K562 (cell line): Measurements from ENCODE around the gene ITPR2. TPM values are rescaled to one million over a fixed set of nuclear protein-coding genes. Genes with fewer than 3 reads are reported as not detected.
A peak's percentile ranks its signal among the peaks of the same experiment; 100 is the strongest.

ENCODE experiments used
- ATAC-seq: fragments of 200-7000 bp; cut with Tn5 transposase; 3 replicates; pipeline ENCODE4 v1.9.1; 2020; ENCODE audit warnings: moderate library complexity
- BruUV-seq: library from RNA; stranded (reverse); fragments of 400-500 nt; replicated peaks from 2 replicates; lab custom pipeline; 2021; lab: Mats Ljungman, UMichigan
- CTCF ChIA-PET: fragments of 300-600 bp; formaldehyde crosslinking; extraction: SDS; loops from one replicate; lab custom pipeline; 2021; ENCODE audit warnings: low intra/inter-chr PET ratio; lab: Yijun Ruan, JAX
- POLR2A ChIA-PET: fragments of 300-600, 350-650 bp; sonication (Branson Sonifier 250); formaldehyde crosslinking; extraction: SDS; loops from one replicate; lab custom pipeline; 2021; ENCODE audit warnings: antibody characterized with exemption, inconsistent platforms; lab: Yijun Ruan, JAX
- DNase-seq, 4 experiments: peaks; one replicate each; pipeline versions ENCODE4 v3.0.0 to v3.0.0-alpha.2; 2011 to 2018; ENCODE audit warnings: low spot score in 3 of 4, mixed read lengths in 3 of 4; ENCODE audit errors: extremely low read depth in 1 of 4
- FAIRE-seq: peaks from 2 replicates; lab custom pipeline; 2011; peaks lifted over from hg19 to GRCh38; lab: Jason Lieb, UNC
- H2AFZ ChIP-seq: 2 replicates; pipeline ENCODE4 v1.6.0; 2011; ENCODE audit warnings: low read depth, low read length, control low read depth, inconsistent platforms
- H3K27ac ChIP-seq: fragments of 200-600 bp; 3 replicates; pipeline ENCODE4 v1.8.0; 2011; ENCODE audit warnings: low read depth, mild to moderate bottlenecking, control low read depth, inconsistent platforms, low read length, moderate library complexity, mixed read lengths; ENCODE audit errors: extremely low read depth
- H3K27me3 ChIP-seq, 2 experiments: fragments of 300-600 bp in 1 of 2; 2 replicates in 1 of 2; 3 replicates in 1 of 2; pipeline versions ENCODE4 v1.6.0 to v1.8.0; 2011; ENCODE audit warnings: inconsistent platforms in 2 of 2, low read length in 2 of 2, mild to moderate bottlenecking in 1 of 2, mixed read lengths in 1 of 2, moderate library complexity in 1 of 2; ENCODE audit not compliant: control insufficient read depth in 2 of 2, insufficient read depth in 2 of 2
- H3K36me3 ChIP-seq: fragments of 300-600 bp; 3 replicates; pipeline ENCODE4 v1.8.0; 2011; ENCODE audit warnings: mild to moderate bottlenecking, low read length, inconsistent platforms; ENCODE audit not compliant: control insufficient read depth, insufficient read depth
- H3K4me1 ChIP-seq, 2 experiments: fragments of 200-600 bp in 1 of 2; replicated peaks in 1 of 2; 2 replicates in 1 of 2; 3 replicates in 1 of 2; pipeline versions ENCODE4 v1.5.1 to v1.8.0; 2011; ENCODE audit warnings: inconsistent platforms in 2 of 2, low read length in 2 of 2, mild to moderate bottlenecking in 1 of 2, mixed read lengths in 1 of 2, moderate library complexity in 1 of 2; ENCODE audit not compliant: control insufficient read depth in 2 of 2, insufficient read depth in 2 of 2
- H3K4me2 ChIP-seq: 2 replicates; pipeline ENCODE4 v1.6.1; 2011; ENCODE audit warnings: low read length, control low read depth, inconsistent platforms, mixed read lengths; ENCODE audit not compliant: insufficient read depth
- H3K4me3 ChIP-seq: fragments of 200-600 bp; sonication (generic), shearing (Covaris generic); 2 replicates; pipeline ENCODE4 v1.5.1; 2016; ENCODE audit warnings: control low read depth, inconsistent platforms
- H3K79me2 ChIP-seq: fragments of 200-600 bp; 3 replicates; pipeline ENCODE4 v1.8.0; 2011; ENCODE audit warnings: low read length, inconsistent platforms; ENCODE audit not compliant: control insufficient read depth, insufficient read depth
- H3K9ac ChIP-seq, 2 experiments: 2 replicates each; pipeline versions ENCODE4 v1.6.0 to v1.6.1; 2011; ENCODE audit warnings: low read depth in 2 of 2, low read length in 2 of 2, control low read depth in 1 of 2, inconsistent platforms in 1 of 2, mild to moderate bottlenecking in 1 of 2, mixed read lengths in 1 of 2; ENCODE audit not compliant: insufficient read depth in 1 of 2
- H3K9me1 ChIP-seq: one replicate; pipeline ENCODE4 v1.6.0; 2011; ENCODE audit warnings: inconsistent platforms, mild to moderate bottlenecking, low read length, moderate library complexity; ENCODE audit not compliant: control insufficient read depth, insufficient read depth
- H3K9me3 ChIP-seq: replicated peaks from 2 replicates; pipeline ENCODE4 v1.5.1; 2011; ENCODE audit warnings: low read depth, low read length, inconsistent platforms; ENCODE audit not compliant: control insufficient read depth, insufficient read depth
- H4K20me1 ChIP-seq: replicated peaks from 2 replicates; pipeline ENCODE4 v1.6.1; 2011; ENCODE audit warnings: low read length, inconsistent platforms, mixed read lengths; ENCODE audit not compliant: control insufficient read depth, insufficient read depth
- ARHGAP35 ChIP-seq: fragments of 450-650 bp; IDR thresholded peaks from 2 replicates; pipeline ENCODE4 v1.6.1; 2018; ENCODE audit not compliant: partially characterized antibody
- LCOR ChIP-seq: sonication (generic); formaldehyde crosslinking; IDR thresholded peaks from 2 replicates; pipeline ENCODE4 v1.8.0; 2022; ENCODE audit warnings: mild to moderate bottlenecking, missing genetic modification reagents
- MAFG ChIP-seq: fragments of 450-650 bp; conservative IDR thresholded peaks from 2 replicates; pipeline ENCODE4 v1.6.1; 2016; ENCODE audit warnings: missing genetic modification characterization, missing compliant biosample characterization
- NFE2 ChIP-seq: IDR thresholded peaks from 2 replicates; pipeline ENCODE4 v1.6.1; 2014; ENCODE audit warnings: antibody characterized with exemption, low read depth
- SMAD2 ChIP-seq: fragments of 150-350 bp; IDR thresholded peaks from 2 replicates; pipeline ENCODE4 v1.6.1; 2014; ENCODE audit warnings: low read depth, mild to moderate bottlenecking, low read length
- WGBS: fragments of 100-300 bp; shearing (Covaris generic); methylation state at CpG from one replicate; pipeline ENCODE4 v1.1.6; 2016; ENCODE audit warnings: low coverage, mixed read lengths; ENCODE audit not compliant: insufficient coverage; ENCODE audit errors: missing lambda C conversion rate; 5-methylcytosine and 5-hydroxymethylcytosine counted together
- in situ Hi-C: fragments of 300-500 bp; cut with MboI; formaldehyde crosslinking; loops from 4 replicates; pipeline ENCODE4 v1.15.0; 2018; ENCODE audit warnings: inconsistent platforms, mixed read lengths
- intact Hi-C: fragments of 100-400 bp; cut with micrococcal nuclease; formaldehyde crosslinking; loops from 2 replicates; pipeline ENCODE4 v1.14.2; 2022
- polyA plus RNA-seq, 8 experiments: library from polyadenylated mRNA; depleted of rRNA in 4 of 8; stranded (reverse) in 5 of 8; unstranded in 3 of 8; fragments of >200 nt; fragmentation: Nextera tagmentation in 2 of 8; fragmentation: Illumina TruSeq in 1 of 8; extraction: Ambion mirVana in 2 of 8; extraction: Trizol in 1 of 8; gene quantifications; 2 replicates each; pipeline versions ENCODE4 v1.2.1 to v1.2.3, GENCODE V29; 2011 to 2014; ENCODE audit warnings: inconsistent platforms in 1 of 8, missing spikeins in 1 of 8
- total RNA-seq, 7 experiments: library from RNA; depleted of rRNA in 6 of 7; stranded (reverse); fragments of >200 nt in 6 of 7; fragmentation: Illumina TruSeq in 2 of 7; extraction: Trizol in 2 of 7; gene quantifications; 2 replicates each; pipeline versions ENCODE4 v1.2.1 to v1.2.3, GENCODE V29; 2011 to 2021; ENCODE audit warnings: low replicate concordance in 1 of 7
- TF ChIP-seq, protein P1 (sequence below): fragments of 200-800 bp; sonication (Bioruptor generic); IDR thresholded peaks from 2 replicates; pipeline ENCODE4 v1.6.1; 2017; ENCODE audit warnings: missing genetic modification characterization, missing compliant biosample characterization

ITPR2 gene
- total and polyA plus RNA-seq, 9 of the 15 experiments (the other 6 are each of a cell fraction or from before 2014, with no cell fraction given): 0.21 to 3.3 (median 0.95) TPM

DNA sequence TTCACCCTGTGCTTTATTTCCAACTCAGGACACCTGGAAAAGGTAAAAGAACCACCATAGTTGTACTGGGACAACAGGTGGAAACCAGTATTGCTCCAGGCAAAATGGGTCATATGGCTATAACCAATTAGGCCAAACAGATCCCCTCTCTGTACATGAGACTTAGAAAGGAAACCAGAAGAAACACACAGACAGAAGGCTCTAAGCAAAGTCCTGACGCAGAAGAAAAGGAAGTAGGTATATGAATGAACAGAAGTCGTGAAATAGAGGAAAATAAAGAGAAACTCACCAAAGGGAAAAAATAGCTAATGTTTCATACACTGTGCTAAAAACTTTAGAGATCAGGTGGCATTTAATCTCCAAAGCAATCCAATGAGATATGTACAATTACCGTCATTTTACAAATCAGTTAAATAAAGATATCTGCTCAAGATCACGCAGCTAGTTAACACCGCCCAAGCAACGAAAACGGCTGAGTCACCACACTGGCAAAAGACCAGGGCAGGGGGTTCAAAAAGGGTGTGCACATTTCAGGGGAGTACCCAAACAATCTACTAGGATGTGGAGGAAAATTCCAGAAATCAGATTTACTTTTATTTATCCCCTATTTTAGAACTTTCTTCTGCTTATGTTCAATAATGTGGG, 82.3 kb downstream of the ITPR2 start:
- WGBS: 9% methylated on average over 7 of the region's 7 CpGs
- DNase-seq (no peak), FAIRE-seq (no peak)
- no peak overlapping the region for H3K4me2 ChIP-seq
- no peak overlapping the region for H3K27ac ChIP-seq
- 0 out of 5 replicates have a peak, but pooled peaks cover 0 to 2% of the 10 kb centered on the region in 2 experiments for H3K27me3 ChIP-seq
- no peaks in the 10 kb centered on the region for H3K9me1 ChIP-seq
- no peaks in the 10 kb centered on the region for H3K36me3 ChIP-seq
- 0 out of 2 replicates have a peak, but pooled peaks cover 3% of the 10 kb centered on the region for H3K9me3 ChIP-seq
- H2AFZ ChIP-seq: no peak overlapping the region
- no peak overlapping the region for H3K4me3 ChIP-seq
- CTCF ChIA-PET: no interaction called here
- intact Hi-C loops: no loop called here
- H4K20me1 ChIP-seq: no peaks in the 10 kb centered on the region
- no TSS peak for BruUV-seq
- TF ChIP-seq ARHGAP35: no peak
- TF ChIP-seq, protein P1, sequence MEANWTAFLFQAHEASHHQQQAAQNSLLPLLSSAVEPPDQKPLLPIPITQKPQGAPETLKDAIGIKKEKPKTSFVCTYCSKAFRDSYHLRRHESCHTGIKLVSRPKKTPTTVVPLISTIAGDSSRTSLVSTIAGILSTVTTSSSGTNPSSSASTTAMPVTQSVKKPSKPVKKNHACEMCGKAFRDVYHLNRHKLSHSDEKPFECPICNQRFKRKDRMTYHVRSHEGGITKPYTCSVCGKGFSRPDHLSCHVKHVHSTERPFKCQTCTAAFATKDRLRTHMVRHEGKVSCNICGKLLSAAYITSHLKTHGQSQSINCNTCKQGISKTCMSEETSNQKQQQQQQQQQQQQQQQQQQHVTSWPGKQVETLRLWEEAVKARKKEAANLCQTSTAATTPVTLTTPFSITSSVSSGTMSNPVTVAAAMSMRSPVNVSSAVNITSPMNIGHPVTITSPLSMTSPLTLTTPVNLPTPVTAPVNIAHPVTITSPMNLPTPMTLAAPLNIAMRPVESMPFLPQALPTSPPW (CRISPR knock-in tag): no peak
- TF ChIP-seq NFE2: 0 out of 2 replicates have a peak, but pooled peaks have one; percentile 10
- no peak for TF ChIP-seq LCOR (CRISPR knock-in tag)
- TF ChIP-seq SMAD2: no peak
- 0 out of 2 replicates have a peak, but pooled peaks have one; percentile 39 for TF ChIP-seq MAFG
- TF ChIP-seq, all 486 proteins: peak for 2
- Histone ChIP-seq H3K79me2 (no peaks in the 10 kb centered on the region), H3K4me1 (no peaks in the 10 kb centered on the region), H3K9ac (no peak overlapping the region)
- POLR2A ChIA-PET: interaction anchor here (0.6 kb wide), 1 partner anchor 1029 kb away, joined by 3 read pairs; no protein-coding TSS in a partner anchor
- in situ Hi-C loops: no loop called here
- no peak for ATAC-seq
